Lower leg skin (tissue), 4 donors: ENCODE measurements around the gene ZCWPW1. TPM values are rescaled to one million over a fixed set of nuclear protein-coding genes. Genes with fewer than 3 reads are reported as not detected.

ENCODE experiments used
- DNase-seq, 2 donors: peaks; one replicate each; pipeline ENCODE4 v3.0.0-alpha.2; 2019; ENCODE audit warnings: low spot score in 2 of 2
- H3K4me3 ChIP-seq: fragments of 200-600 bp; sonication (generic); 2 replicates; pipeline ENCODE4 v1.5.1; 2017; ENCODE audit warnings: mild to moderate bottlenecking, low read depth; ENCODE audit not compliant: poor library complexity, severe bottlenecking
- POLR2A ChIP-seq, 2 donors: fragments of 450-650 bp; IDR thresholded peaks; one replicate each; pipeline ENCODE4 v1.6.1; 2016 to 2017; ENCODE audit warnings: antibody characterized with exemption in 2 of 2, mild to moderate bottlenecking in 1 of 2, moderate library complexity in 1 of 2
- WGBS, 2 donors: methylation state at CpG; one replicate each; pipeline ENCODE4 v1.1.5; 2018; 5-methylcytosine and 5-hydroxymethylcytosine counted together
- intact Hi-C: fragments of 100-400 bp; cut with DNase I; formaldehyde crosslinking; loops from one replicate; pipeline ENCODE4 v1.15.0; 2023; ENCODE audit warnings: low total_unique reads
- total RNA-seq, 4 donors: library from RNA; depleted of rRNA; stranded (reverse); fragments of >200 nt; gene quantifications; one replicate each; pipeline ENCODE4 v1.1.0, GENCODE V29; 2016
- TF ChIP-seq, protein P1 (sequence below), 3 donors: fragments of 450-650 bp; IDR thresholded peaks; one replicate each; pipeline ENCODE4 v1.5.1; 2016; ENCODE audit warnings: antibody characterized with exemption in 3 of 3, mild to moderate bottlenecking in 3 of 3, moderate library complexity in 2 of 3

ZCWPW1 gene
- total RNA-seq, 4 donors from 2014 or later: 2.2 to 6.3 (median 4.6) TPM

- no peak for DNase-seq
- WGBS, 2 donors: 38 to 48% methylated on average over 14 of the region's 14 CpGs
- no peak overlapping the region for H3K4me3 ChIP-seq
- no peak for TF ChIP-seq POLR2A (IDR thresholded peaks at IDR 0.05)
- TF ChIP-seq, protein P1, sequence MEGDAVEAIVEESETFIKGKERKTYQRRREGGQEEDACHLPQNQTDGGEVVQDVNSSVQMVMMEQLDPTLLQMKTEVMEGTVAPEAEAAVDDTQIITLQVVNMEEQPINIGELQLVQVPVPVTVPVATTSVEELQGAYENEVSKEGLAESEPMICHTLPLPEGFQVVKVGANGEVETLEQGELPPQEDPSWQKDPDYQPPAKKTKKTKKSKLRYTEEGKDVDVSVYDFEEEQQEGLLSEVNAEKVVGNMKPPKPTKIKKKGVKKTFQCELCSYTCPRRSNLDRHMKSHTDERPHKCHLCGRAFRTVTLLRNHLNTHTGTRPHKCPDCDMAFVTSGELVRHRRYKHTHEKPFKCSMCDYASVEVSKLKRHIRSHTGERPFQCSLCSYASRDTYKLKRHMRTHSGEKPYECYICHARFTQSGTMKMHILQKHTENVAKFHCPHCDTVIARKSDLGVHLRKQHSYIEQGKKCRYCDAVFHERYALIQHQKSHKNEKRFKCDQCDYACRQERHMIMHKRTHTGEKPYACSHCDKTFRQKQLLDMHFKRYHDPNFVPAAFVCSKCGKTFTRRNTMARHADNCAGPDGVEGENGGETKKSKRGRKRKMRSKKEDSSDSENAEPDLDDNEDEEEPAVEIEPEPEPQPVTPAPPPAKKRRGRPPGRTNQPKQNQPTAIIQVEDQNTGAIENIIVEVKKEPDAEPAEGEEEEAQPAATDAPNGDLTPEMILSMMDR (IDR thresholded peaks at IDR 0.05): no peak
- intact Hi-C loops: no loop called here
These were observed 44.5 kb upstream of the ZCWPW1 start for GRCh38 chr7:100472854-100473499.

GRCh38 chr7:100472121-100472851 is 43.8 kb upstream of the ZCWPW1 start:
- 42 to 49% methylated on average over 16 of the region's 16 CpGs for WGBS, 2 donors
- no peak overlapping the region for H3K4me3 ChIP-seq
- DNase-seq: no peak
- no peak for TF ChIP-seq POLR2A (IDR thresholded peaks at IDR 0.05)
- TF ChIP-seq, protein P1 (IDR thresholded peaks at IDR 0.05): no peak
- intact Hi-C loops: no loop called here

GRCh38 chr7:100471021-100471420 is 42.5 kb upstream of the ZCWPW1 start:
- intact Hi-C loops: no loop called here
- no peak overlapping the region for H3K4me3 ChIP-seq
- no peak for TF ChIP-seq POLR2A (IDR thresholded peaks at IDR 0.05)
- TF ChIP-seq, protein P1 (IDR thresholded peaks at IDR 0.05): no peak
- WGBS, 2 donors: 40 to 64% methylated on average over 4 of the region's 4 CpGs
- DNase-seq: no peak

- DNase-seq: peak; percentile 78 to 98
- TF ChIP-seq, protein P1 (IDR thresholded peaks at IDR 0.05): peak in 1 of 3 donors; percentile 72
- no peak for TF ChIP-seq POLR2A (IDR thresholded peaks at IDR 0.05)
- 33 to 34% methylated on average over 13 of the region's 13 CpGs for WGBS, 2 donors
- intact Hi-C loops: loop anchor here (2.0 to 10.0 kb wide), 2 partner anchors 89 to 385 kb away; partner anchors contain the start of gene SLC12A9
- H3K4me3 ChIP-seq: no peak overlapping the region
These were observed 40.9 kb upstream of the ZCWPW1 start for GRCh38 chr7:100469227-100470044.

DNA sequence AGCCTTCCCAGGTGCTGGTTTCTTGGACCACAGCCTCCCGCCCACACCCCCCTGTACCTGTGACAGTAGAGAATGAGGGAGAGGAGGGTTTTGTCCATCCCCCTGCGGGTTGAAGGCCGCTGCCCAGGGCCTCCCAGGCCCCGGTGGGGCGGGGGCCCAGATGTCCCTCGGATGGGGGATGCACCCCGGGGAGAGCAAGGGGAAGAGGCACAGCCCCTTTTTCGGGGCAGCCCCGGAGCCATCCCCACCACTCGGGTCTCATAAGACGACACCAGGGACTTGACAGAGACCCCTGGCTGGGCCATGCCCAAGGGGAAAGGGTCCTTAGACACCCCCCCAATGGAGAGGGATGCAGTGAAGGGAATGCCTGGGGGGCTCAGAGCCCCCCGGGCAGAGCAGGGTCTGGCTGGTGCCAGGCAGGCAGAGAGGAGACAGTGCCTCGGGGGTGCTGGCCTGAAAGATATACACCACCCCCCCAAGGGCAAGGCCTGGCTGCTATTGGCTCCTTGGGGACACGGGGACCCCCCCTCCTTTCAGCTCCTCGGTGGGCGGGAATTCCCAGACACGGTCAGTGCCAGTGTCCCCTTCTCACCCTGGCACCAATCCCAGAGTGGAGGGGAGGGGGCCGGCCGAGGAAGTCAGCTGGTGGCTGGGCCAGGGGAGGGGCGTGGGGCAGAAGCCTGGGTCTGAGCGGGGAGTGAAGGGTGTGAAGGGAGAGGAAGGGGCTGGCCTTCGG is 39.3 kb upstream of the ZCWPW1 start:
- no peak for DNase-seq
- intact Hi-C loops: loop anchor here (2.0 to 10.0 kb wide), 2 partner anchors 91 to 387 kb away; partner anchors contain the start of gene SLC12A9
- WGBS, 2 donors: 64 to 67% methylated on average over 19 to 20 of the region's 22 CpGs
- TF ChIP-seq POLR2A (IDR thresholded peaks at IDR 0.05): no peak
- TF ChIP-seq, protein P1 (IDR thresholded peaks at IDR 0.05): no peak
- no peak overlapping the region for H3K4me3 ChIP-seq
